Stimulated activated CD8-positive, alpha-beta memory T cell treated with anti-CD3 and anti-CD28 coated beads, Interleukin-15, amount 100 ng/mL, for 1 hour (primary cell): ENCODE data around the gene TP53I11.

Source experiments
- DNase-seq: peaks from one replicate; pipeline ENCODE4 v3.0.0-alpha.2; 2020; ENCODE audit warnings: low read depth

Gene TP53I11, protein sequence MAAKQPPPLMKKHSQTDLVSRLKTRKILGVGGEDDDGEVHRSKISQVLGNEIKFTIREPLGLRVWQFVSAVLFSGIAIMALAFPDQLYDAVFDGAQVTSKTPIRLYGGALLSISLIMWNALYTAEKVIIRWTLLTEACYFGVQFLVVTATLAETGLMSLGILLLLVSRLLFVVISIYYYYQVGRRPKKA

DNA sequence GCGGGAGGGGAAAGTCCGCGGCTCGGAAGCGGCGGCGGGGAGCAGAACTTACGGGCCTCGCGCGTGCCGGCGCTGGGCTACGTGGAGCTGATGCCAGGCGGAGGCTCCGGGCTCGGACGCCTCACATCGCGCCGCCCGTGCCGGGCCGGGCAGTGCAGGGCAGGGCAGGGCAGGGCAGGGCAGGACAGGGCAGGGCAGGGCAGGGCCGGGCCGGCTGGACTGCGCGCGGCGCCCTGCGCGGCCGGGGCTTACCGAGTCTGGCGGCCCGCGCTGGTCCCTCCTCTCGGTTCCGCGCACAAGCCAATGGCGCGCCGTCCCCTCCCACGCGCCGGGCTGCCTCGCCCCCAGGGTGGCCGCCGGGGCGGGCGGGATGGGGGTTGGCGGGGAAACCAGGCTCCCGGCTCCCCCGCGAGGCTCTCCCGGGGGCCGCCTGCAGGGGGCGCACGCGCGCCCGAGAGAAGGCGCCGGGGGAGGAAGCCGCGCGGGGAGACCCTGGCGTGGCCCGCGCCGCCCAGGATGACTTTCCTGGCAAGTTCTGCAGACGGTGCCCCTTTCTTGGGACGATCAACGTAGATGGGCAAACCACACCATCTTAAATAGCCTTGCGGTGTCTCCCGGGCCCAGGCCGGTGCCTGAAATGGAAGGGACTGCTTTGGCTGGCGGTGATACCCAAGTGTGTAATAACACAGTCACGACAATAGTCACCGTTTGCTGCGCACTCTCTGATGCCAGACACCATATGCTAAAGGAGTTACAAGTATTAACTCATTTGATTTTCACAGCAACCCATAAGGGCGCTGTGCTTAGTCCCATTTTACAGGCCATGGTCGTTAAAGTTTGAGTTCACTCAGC is at the start of gene TP53I11:
Gene TP53I11, minus strand, starts transcription at position 259 of the 852 bp plus-strand sequence. CDS start 12,548 bp downstream, outside the sequence.
- DNase-seq, result no peak

DNA sequence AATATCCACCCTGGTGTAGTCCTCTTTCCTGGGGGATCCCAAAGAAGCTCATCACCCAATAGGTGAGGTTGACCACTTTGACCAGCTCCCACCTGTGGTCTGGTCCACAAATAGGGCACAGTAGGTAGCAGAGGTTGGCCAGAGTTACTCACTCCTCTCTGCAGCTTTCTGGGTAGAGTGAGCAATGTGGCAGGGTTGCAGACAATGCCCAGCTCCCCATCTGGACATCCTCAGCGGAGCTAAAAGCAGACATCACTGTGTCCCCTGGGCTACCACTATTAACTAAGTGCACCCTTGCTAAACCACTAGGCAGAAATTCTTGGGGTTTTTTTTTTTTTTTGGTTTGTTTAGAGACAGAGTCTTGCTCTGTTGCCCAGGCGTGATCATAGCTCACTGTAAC is 48.4 kb upstream of the TP53I11 start:
- DNase-seq, result no peak

DNA sequence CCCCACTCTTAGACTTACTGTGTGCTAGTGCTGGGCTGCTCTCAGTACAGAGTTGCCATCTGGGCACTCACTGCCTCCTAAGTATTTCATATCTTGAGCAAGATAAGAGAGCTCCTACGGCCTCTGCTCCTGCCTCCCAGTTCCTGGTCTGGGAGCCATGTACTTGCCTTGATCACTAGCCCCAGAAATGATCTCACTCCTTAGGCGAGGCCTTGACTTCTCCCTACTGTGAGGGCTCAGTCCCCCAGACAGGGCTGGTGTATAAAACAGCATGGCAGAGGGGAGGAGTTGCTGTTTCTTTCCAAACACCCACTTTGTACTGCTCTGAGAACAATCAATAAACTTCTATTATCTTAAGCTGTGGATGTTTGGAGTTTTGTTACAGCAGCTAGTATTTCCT is 47.4 kb upstream of the TP53I11 start:
- DNase-seq, result no peak

GRCh38 chr11:44997566-44997965 is 46.9 kb upstream of the TP53I11 start:
- no peak for DNase-seq

DNA sequence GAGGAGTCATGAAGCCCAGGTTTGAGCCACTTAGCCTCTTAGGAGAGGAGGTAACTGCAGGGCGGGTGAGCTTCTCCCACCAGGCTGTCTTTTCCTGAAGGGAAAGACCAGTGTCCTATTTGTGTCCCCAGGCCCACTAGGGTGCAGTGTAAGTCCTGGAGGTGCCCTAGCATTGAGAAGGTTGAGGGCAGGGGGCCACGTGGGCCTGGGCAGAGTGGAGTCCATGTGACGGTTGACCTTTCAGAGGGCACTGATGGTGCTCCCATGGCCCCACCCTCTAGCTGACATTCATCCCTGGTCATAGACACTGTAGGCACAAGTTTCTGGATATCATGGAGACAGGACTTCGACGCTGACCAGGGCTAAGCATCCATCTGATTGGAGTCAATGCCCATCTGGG is 44.1 kb upstream of the TP53I11 start:
- DNase-seq, result no peak

GRCh38 chr11:44993971-44994704 is 43.5 kb upstream of the TP53I11 start:
- no peak for DNase-seq

DNA sequence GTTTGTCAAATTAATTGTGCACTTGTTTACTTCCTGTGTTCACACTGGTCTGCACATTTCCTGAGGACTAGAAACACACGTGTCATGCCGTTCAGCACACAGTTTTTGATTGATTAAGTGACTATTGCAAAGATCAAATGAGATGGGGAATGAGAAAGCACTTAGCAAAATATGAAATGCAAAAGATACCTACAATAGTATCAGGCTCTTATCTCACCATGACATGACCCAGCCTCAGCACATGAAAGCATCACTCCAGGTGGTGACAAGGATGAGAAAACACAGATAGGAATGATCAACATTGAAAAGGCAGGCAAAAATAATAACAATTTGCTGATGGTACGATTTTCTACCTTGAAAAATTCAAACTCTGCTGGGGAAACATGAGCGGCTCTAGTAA is 42.1 kb upstream of the TP53I11 start:
- DNase-seq, result no peak

DNA sequence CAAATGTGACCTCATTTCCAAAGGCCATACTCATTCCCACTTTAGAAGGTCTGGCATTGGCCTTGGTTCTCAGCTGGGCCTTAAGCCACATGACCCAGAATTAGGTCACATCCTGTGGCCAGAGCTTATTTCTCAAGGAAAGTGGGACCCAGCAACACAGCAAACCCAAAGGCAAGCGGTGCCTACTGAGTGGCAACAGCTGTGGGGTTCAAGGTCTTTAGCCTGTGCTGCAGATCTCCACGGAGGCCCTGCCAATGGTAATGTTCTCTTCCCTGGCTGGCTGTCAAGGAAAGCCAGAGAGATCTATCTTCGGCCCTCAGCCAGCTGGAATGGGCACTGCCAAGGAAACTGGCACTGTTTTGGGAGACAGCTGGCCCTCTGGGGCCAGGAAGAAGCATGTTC is 41.5 kb upstream of the TP53I11 start:
- no peak for DNase-seq

GRCh38 chr11:44990665-44991064 is 40.0 kb upstream of the TP53I11 start:
- no peak for DNase-seq

- DNase-seq, result no peak
Measured at GRCh38 chr11:44989831-44990566, 39.3 kb upstream of the TP53I11 start.

DNA sequence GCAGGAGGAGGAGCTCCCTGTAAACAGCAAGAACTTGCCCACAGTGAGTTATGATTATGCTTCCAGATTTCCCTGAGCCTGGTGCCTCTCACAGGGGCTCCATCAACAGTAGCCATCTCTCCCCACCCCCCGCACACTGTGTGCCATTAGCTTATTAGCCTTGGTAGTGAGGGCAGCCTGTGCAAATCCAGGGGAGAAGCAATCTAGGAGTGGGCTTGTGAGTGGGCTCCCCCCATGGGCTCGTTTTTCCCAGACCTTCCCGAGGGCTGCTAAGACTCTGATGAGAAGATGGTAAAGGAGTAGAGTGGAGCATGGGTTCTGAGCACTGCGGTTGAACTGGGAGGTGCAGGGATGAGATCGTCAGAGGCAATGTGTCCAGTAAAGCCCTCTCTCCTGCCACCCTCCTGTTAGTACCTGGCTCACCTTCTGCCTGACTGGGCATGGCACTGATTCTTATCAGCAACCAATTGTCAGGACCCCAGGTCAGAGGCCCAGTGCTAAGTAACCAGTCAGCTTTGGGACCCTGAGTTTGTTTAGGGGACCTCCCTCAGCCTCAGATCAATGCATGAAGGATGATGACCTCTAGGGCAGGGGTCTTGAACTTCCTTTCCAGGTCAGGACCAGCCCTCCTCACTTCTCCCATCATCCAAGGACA is 38.4 kb upstream of the TP53I11 start:
- DNase-seq, result no peak

DNA sequence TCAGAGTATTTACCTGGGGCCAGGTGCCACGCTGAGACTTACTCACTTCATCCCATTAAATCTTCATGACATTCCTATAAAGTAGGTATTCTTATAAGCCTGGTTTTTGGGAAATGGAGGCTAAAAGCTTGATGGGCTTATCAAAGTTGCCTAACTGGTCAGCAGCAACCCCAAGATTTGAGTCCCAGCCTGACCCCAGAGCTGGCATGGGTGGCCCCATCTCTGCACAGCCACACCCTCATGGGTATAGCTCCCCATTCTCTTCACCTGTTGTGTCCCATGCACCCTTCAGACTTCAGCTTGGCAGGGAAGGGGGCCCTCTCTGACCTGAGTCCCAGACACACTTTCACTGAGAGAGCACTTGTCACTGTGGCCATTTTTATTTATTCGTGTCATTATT is 37.4 kb upstream of the TP53I11 start:
- DNase-seq, result no peak

- no peak for DNase-seq
Measured at GRCh38 chr11:44987506-44987905, 36.8 kb upstream of the TP53I11 start.

- DNase-seq, result no peak
Measured at GRCh38 chr11:44986315-44986714, 35.6 kb upstream of the TP53I11 start.

GRCh38 chr11:44985721-44986120 is 35.0 kb upstream of the TP53I11 start:
- DNase-seq, result no peak

DNA sequence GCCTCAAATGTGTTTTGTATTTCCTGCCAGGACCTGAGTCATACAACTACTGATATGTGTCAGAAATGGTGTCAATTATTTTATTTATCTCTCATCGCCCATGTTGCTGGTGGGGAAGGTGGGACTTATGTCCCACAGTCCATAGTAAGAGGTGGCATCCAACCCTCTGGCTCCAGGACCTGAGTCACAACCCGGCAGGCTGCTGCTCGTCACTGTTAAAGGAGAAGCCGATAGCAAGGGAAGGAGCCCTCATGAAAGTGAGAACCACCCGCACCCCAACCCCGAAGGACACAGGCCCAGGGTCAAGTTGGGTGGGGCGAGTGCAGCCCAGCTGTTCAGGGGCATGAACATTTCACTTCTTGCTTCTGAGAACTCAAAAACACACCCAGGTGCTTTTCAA is 33.1 kb upstream of the TP53I11 start:
- DNase-seq, result no peak

- DNase-seq, result no peak
Measured at GRCh38 chr11:44982496-44983062, 31.9 kb upstream of the TP53I11 start.

- DNase-seq, result no peak
Measured at GRCh38 chr11:44980533-44981427, 30.1 kb upstream of the TP53I11 start.

- DNase-seq, result no peak
Measured at GRCh38 chr11:44979543-44980399, 29.1 kb upstream of the TP53I11 start.
